ENCODE results near the gene AGMO.
"Not testable (repeated sequence)": the region's sequence is repeated elsewhere in the genome, so short reads cannot be mapped to it uniquely, and the experiment has no call there.

AGMO gene

DNA sequence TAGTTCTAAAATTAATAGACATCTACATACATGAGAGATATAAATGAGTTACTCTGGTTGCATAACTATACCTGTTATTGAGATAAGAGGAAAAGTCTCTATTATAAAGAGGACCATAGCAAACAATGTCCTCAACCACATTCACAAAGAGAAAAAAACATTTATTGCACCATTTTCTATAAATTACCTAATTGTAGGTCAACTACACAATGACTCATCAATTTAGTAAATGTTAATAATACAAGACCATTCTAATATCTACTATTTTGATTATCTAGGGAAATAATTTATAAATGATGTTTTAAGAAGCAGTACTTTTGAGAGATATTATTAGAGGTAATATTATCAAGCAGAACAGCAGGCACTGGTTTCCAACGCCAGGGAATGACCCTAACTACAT lies 246.1 kb downstream of the AGMO start:
- DNase-seq (ENCODE audit: low spot score): no peak

DNA sequence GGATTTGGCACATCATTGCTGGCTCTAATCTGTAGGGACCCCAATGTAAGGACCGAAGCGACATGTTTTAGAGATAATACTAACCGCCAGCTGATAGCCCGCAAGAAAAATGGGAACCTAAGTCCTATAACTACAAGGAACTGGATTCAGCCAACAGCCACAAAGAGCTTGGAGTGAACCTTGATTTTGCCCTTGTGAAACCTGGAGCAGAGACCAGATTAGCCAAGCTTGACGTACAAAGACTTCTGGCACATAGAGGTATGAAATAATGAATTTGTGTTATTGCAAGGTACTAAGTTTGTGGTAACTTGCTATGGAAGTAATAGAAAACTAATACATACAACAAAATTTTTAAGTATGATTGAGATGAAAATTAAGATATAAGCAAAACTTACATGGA lies 246.9 kb downstream of the AGMO start:
- DNase-seq (ENCODE audit: low spot score): no peak

DNA sequence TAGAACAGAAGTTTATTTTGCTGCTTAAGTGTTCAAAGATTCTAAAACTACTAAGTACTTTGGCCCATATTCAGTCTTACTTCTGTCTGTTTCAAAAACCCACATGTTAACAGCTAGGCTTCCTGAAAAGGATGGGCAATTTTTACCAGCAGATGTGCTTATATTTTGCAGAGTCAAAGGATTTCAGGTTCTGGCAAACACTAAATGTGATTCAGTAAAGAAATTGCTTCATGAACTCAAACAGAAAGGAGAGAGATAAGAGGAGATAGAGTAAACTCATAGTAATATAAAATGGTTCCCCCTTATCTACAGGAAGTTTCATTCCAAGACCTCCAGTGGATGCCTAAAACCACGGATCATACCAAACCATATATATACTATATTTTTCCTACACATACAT lies 248.5 kb downstream of the AGMO start:
- no peak for DNase-seq (ENCODE audit: low spot score)

DNA sequence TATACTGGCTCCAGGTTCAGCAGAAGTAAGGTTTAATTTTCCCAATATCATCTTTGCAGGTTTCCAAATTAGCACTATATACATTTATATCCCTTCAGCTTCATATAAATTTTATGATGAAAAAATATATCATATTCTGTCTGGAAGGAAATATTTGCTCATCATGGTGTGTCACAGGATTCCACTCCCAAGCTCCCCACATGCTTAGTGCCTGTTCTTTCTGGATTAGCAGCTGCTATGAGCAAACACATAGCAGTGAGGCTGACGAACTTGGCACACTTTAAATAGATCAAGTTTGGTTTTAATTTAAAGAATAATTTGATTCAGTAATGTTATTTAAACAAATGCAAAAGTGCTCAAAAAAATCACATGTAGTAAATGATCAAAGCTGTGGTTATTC lies 251.9 kb downstream of the AGMO start:
- no peak for DNase-seq (ENCODE audit: low spot score)

DNA sequence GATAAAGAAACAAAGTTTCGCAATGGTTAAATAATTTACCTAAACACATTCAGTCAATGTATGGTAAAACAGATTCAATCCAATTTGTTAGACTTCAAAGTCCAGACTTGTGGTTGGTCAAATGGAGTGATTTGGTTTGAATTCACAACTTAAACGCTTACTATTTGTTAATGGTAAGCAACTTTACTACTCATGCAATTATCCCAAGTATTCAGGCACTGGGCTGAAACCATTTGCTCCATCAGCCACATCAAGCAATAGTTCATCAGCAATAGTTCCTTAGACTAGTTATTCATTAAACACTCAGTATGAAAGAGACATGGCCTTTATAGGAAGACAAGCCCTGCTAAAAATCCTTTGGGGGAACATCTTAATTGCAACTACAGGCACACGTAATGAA lies 253.0 kb downstream of the AGMO start:
- no peak for DNase-seq (ENCODE audit: low spot score)

DNA sequence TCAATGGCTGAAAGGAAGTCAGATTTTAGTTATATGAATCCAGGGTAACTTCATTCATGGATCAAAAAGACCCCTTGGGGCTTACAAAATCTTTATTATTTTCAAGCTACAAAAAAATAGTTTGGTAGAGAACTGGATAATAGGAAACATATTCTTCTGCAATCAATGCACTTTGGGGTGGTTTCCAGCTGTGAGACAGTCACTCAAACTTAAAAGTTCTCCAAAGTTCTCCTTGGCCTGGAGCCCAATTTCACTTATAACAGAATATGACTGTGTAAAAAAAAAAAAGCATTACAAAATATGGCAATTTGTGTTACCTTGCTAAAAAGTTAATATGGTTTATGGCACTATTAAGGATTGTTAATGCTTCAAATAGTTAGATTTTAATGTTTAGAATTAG lies 255.5 kb downstream of the AGMO start:
- no peak for DNase-seq (ENCODE audit: low spot score)

DNA sequence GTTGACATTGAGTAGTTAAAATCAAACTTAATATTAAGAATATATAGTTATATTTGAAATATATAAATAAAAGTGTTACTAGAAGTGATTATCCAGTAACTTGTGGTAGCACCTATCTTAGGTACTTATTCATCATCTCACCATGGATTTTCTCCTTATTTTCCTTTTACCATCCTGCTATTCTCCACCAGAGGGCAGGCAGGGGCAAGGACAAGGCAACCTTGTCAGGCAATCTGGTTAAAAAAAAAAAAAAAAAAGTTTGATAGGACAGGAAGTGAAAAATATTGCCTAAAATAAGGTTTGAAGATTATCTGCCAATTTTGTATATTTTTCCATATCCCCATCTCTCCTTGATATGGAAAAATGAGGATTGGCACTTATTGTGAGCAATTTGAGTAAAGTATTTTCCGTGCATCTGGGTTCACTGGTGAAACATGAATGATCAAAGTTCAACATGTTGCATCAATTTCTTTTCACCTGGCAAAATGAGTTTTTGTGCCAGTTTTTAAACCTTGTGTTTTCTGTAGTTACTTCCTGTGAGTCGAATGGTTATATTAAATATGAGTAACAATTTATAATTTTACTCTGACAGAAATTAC lies 256.7 kb downstream of the AGMO start:
- no peak for DNase-seq (ENCODE audit: low spot score)

DNA sequence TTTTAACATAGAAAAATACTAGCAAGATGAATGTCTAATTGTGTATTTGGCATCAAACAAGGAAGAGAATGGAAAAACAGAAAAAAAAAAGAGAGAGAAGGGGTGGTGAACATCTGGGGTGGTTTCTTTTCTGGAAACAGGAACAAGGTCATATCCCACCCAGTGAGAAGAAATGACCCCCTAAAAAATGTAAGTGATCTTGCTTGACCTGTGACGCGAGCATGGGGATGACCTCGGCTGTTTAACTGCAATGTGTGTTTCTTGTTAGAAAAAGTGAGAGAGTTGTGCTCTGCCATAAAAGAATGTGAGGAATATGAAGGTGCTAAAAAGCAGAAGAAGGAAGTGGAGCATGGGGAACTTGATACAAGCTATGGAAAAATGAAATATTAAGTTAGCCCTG lies 258.5 kb downstream of the AGMO start:
- DNase-seq (ENCODE audit: low spot score): no peak

DNA sequence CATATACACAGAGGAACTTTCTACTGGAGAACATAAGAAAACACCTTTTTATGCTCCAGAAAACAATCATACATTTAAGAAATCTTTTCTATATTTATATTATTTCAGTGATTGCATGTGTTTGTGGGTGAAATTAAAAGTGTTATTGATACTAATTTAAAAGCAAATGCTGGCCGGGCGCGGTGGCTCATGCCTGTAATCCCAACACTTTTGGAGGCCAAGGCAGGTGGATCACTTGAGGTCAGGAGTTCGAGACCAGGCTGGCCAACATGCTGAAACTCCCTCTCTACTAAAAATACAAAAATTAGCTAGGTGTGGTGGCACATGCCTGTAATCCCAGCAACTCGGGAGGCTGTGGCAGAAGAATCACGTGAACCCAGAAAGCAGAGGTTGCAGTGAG lies 260.8 kb downstream of the AGMO start:
- not testable (repeated sequence) for DNase-seq (ENCODE audit: low spot score)

DNA sequence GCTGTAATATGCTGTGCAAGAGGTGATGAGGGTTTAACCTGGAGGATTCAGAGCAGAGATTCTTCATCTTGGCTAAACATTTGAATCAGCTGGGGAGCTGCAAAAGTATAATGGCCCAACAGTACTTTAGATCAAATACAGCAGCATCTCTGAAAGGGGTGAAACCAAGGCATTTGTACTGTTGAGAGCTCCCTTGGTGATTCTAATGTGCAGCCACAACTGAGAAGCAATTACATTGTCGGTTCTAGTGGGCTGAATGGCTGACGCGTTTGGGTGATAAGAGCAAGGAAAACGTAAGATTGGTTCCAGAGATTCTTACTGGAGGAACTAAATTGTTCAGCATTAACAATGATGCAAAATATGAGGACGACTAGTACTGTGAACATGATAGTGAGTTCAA lies 269.7 kb downstream of the AGMO start:
- DNase-seq (ENCODE audit: low spot score): no peak

DNA sequence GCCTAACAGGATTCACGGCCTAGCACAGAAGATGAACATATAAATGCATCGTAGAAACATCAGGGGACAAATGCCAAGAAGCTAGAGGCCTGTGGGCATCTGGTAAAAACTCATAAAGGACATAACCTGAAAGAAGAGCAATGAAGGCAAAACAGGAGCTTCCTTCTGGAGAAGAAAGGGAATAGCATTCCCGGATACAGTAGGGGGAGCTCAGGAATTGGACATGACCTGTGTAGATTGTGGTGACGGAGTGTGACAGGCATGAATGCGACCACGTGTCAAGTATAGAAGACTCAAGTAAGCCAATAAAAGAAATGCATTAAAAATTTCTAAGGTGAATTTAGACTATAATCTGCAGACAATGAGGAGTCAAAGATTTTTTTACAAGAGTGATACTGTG lies 270.1 kb downstream of the AGMO start:
- no peak for DNase-seq (ENCODE audit: low spot score)

DNA sequence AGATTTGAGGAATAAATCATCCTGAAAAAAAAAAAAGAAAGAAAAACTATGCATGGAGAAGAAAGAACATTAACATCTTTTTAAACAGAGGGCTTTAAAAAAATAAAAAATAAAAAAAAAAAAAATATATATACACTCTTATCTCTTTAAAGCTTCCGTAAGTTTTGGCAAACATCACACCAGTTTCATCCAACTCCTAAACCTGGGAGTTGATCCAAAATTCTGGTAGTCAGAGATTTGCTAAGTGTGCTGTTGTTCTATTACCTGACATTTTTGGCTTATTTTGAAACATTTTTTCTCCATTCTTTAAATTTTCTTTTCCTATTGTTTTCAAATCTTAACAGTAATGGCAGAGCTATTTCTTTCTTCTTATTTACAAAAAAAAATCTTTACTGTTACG lies 273.1 kb downstream of the AGMO start:
- no peak for DNase-seq (ENCODE audit: low spot score)

DNA sequence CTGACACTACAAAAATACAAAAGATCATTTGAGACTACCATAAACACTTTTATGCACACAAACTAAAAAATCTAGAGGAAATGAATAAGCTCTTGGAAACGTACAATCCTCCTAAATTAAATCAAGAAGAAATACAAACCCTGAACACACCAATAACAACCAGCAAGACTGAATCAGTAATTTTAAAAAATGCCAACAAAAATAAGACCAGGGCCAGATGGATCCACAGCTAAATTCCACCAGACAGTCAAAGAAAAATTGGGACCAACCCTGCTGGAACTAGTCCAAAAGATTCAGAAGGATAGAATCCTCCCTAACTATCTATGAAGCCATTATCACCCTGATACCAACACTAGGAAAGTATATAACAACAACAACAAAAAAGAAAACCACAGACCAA lies 277.4 kb downstream of the AGMO start:
- no peak for DNase-seq (ENCODE audit: low spot score)

DNA sequence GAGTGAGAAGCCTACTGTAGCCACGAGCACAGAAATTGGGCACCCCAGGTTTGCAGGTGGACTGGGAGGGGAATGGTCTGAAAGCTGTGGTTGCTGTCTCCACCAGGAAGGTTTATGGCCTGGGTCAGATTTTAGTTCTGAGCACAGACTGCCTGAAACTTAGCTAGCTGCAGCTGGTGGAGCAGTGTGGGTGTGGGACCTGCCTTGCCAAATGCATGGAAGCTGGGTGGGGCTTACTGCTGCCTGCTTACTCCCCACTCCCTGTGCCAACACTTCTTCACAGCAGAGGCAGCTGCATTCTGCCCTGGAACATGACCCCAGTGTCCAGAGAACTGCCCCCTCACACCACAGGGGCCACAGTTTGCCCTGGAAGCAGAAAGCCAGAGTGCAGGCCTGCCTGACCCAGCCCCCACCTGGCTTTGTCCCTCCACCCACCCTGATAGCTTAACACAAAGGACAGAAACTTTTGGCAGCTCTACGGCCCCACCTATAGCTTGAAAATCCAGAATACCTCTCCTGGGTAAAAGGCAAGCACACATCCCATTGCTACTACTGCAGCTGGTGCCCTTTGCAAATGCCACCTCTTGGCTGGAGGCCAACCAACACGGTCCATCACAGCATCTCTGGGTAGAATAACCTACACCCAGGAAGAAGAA lies 281.6 kb downstream of the AGMO start:
- DNase-seq (ENCODE audit: low spot score): no peak

DNA sequence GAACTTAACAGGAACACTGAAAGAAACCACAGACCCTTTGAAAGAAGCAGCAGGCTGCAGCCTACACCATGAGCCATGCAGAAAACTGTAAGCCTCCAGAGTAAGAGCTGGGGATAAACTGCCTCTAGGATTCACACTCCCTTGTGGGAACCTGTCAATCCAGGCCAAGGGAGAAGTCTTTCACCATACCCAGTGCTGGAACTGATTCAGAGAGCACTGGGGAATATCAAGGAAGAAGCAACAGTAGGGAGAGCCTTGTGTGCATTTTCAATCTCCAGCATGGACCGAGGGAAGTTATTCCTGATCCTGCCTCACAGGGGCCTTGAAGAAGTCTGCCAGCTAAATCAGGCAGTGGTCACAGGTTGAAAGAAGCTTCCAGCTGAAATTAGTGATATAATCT lies 282.2 kb downstream of the AGMO start:
- DNase-seq (ENCODE audit: low spot score): no peak

DNA sequence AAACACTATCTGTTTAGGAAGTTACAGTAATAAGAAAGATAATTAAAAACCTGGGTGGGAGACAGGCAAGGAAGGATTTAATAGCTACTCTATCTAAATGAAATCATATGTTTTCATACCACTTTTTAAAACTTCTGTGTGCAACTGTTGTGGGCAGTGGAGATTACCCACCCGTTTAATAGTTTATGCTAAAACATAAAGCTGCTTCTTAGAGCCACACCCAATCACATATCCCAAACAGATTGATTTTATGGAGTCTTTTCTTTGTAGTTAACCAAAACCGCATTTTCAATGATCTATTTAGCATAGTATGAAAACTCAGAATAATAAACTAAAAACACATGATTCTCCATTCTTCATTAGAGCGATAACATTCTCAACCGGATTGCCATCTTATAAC lies 304.1 kb downstream of the AGMO start:
- DNase-seq (ENCODE audit: low spot score): no peak

DNA sequence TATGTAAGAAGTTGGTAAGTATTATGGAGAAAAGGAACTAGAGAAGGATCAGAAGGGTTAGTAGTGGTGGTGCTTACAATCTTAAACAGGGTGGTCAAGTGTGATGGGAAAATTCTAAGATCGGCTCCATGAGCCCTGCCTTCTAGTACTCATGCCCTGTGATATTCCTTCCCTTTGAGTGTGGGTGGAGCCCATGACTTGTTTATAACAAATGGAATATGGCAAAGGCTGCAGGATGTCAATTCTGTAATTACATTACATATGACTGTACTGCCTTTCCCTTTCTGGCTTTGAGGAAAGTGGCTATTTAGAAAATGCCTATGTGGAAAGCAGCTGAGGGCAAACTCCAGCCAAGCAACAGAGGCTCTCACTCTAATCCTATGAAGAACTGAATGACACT lies 309.6 kb downstream of the AGMO start:
- no peak for DNase-seq (ENCODE audit: low spot score)

DNA sequence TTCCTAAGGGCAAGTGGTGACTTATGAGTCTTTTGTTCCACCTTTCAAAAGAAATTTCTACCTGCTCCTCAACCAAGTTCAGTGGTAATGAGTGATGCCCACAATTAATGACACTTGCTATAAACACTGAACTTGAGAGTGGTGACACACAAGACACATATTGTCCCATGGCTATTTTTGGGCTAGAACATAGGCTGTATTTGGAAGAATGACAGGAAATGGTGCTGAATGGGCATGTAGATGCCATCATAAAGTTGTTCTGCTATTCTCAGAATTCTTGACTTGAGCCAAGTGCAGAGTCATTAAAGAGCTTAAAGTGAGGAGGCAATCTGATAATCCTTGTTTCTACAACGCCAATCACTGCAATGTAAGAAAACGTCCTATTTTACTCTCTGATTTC lies 313.3 kb downstream of the AGMO start:
- no peak for DNase-seq (ENCODE audit: low spot score)

DNA sequence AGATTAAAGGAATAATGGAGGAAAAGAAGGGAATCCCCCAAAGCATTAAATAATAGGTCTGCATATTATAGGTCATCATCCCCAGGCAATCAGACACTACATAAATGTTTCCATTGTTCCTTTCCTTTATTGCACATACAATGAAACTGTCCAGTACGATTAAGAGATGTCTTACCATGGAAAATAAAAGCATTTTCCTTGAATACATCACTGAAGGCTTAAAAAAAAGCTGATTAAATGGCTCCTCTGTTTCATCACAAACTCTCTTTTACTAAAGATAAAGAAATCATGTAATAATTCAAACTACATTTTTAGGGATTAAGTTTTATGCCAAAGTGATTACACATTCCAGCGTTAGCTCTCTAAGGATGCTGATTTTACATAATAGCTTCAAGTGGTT lies 316.0 kb downstream of the AGMO start:
- DNase-seq (ENCODE audit: low spot score): no peak

DNA sequence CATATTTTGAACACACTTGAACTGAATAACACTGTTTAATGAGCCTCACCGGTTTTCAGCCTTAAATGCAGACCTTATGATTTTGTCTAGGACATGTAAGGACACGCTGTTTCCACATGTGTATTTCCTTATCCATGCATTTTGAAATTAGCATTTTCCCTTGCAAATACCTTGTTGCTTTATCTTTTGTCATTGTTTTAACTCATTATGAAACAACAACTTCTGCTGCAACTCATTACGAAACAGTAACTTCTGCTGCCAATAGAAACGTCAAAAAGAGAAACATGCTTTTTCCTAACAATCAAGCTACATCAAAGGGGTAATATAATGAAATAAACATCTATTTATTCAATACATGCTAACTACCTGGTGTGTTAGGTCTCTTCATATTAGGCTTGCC lies 322.0 kb downstream of the AGMO start:
- DNase-seq (ENCODE audit: low spot score): no peak

DNA sequence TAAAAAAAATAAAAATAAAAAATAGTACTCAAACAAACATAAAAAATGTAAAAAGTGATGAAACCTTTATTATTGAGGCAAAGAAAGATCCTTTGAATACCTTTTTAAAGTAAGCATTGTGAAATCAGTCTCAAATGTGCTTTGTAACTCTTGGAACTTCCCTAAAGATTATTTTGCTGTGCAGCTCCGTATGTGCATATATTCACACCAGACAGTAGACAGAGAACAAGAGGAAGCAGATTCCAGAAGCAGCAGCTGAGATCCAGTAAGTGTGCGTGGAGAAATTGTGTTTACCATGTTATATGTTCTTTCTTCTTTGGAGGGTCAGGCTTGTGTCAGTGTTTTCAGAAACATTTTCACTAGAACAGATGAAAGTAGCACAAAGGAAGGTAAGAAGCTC lies 324.9 kb downstream of the AGMO start:
- no peak for DNase-seq (ENCODE audit: low spot score)

DNA sequence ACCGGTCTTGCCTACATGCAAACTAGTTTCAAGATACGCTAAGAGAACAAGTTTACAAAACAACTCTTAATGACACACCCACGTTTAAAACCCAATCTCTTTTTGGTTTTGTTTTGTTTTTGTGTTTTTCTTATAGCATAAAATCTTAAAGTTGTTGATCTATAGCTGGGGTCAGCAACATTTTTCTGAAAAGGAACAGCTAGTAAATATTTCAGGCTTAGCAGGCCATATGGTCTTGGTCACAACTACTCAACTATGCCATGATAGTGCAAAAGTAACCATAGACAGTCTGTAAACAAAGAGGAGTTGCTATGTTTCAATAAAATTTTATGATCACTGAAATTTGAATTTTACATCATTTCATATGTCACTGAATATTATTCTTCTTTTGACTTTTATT lies 327.4 kb downstream of the AGMO start:
- no peak for DNase-seq (ENCODE audit: low spot score)

DNA sequence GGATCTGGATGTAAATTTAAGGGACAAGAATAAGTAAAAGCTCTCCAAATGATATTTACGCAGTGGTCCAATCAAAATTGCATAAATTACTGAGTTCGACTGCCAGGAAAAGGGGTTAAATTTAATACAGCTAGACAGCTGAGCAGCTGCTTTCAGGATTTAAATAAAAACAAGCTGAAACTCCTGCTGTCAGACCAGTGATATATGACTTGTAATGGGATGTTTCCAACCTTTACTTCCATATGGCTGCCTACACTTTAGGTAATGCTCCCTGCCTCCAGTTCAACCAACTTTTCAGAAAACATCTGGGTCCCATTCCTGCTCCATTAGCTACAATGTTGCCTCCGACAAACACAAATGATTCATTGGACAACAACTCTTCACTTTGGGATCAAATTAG lies 333.0 kb downstream of the AGMO start:
- DNase-seq (ENCODE audit: low spot score): no peak

DNA sequence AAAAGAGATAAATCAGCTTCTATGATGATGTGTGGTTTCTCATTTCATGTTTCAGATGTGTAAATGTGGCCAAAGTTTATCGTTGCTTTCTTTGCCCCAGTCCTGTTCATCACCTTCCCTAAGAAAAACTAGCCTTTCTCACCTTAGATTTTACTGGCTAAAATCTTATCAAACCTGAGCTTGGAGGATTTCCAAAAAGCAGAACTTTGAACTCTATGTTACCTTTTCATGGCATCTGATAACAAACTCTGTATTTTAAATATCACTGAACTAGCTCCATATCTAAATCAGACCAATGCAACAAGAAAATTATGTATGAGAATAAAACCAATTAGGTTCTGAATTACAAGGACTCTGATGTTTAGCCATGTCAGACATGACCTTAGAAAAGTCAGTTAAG lies 335.8 kb downstream of the AGMO start:
- DNase-seq (ENCODE audit: low spot score): no peak

DNA sequence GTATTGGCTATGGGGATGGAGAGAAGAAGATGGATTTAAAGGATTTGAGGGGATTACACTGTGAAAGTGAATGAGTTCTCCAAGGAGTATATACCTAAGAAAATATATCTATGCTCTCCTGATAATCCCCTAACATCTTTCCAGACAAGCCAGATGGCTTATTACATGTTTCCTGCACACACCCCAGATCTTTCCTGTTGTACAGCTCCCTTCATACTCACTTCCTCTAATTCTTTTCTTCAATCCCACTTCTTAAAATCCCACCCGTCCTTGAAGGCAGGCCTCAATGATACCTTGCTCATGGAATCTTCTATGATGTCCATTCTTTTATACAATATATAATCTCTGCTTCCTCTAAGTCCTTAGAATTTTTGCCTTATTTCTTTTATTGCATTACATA lies 342.1 kb downstream of the AGMO start:
- no peak for DNase-seq (ENCODE audit: low spot score)
